Ureter (tissue), 1 donor: ENCODE measurements around the gene CHMP3. TPM values are rescaled to one million over a fixed set of nuclear protein-coding genes. Genes with fewer than 3 reads are reported as not detected.
"Not testable (repeated sequence)": the region's sequence is repeated elsewhere in the genome, so short reads cannot be mapped to it uniquely, and the experiment has no call there.

Experiments used
- DNase-seq: peaks from one replicate; pipeline ENCODE4 v3.0.0-alpha.2; 2020; ENCODE audit warnings: low spot score
- total RNA-seq: library from RNA; stranded (reverse); gene quantifications from one replicate; pipeline ENCODE4 v1.2.4, GENCODE V29; 2023
- donor health status: DM: yes; HTN: yes; CAD: no.

Gene CHMP3
- total RNA-seq = 157 TPM

DNA sequence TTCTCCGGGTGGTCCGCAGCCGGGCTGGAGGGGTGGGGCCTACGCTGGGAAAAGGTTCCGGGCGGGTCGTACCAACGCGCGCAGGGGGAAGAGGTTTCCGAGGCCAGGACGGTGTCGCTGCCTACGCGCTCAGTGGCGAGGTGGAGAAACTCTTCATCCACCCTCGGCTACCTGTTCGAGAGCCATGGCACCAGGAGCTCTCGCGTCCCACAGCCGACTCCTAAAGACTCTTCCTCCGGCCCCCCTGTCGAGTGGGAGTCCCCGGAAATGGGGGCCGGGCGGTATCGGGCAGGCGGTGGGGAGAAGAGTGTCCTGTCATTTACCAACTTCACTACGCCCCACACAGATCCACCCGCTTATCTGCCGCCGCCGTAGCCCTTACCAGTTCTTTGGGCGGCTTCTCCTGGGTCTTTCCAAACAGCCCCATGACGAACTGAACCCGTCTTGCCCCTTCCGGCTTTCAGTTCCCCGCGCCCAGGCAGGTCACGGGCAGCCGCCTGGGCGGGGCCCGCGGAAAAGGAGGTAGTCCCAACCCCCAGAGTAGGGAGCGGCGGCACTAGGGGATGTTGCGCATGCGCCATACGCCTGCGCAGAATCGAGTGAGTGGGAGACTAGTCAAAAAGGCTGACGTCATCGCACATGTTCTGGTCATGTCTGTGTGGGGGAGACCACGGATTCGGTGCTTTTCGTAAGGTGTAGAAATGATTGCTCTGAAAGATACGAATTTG lies at the start of gene CHMP3:
CHMP3 (minus strand) TSS at position 522 of the 728 bp plus-strand sequence; CDS start at position 427, 95 bp downstream.
- DNase-seq = peak; percentile 97

DNA sequence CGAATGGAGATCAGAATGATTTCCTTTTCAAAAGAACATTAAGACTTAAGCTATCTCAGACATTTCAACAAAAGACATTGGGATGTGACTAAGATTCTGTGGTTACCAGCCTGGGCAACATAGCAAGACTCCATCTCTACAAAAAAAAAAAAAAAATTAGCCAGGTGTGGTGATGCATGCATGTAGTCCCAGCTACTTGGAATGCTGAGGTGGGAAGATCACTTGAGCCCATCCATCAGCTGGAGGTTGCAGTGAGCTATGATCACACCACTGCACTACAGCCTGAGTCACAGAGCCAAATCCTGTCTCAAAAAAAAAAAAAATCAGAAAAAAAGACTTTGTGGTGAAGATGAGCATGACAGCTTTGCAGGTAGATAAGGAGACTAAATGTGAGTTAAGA lies 47.6 kb upstream of the CHMP3 start:
- no peak for DNase-seq

DNA sequence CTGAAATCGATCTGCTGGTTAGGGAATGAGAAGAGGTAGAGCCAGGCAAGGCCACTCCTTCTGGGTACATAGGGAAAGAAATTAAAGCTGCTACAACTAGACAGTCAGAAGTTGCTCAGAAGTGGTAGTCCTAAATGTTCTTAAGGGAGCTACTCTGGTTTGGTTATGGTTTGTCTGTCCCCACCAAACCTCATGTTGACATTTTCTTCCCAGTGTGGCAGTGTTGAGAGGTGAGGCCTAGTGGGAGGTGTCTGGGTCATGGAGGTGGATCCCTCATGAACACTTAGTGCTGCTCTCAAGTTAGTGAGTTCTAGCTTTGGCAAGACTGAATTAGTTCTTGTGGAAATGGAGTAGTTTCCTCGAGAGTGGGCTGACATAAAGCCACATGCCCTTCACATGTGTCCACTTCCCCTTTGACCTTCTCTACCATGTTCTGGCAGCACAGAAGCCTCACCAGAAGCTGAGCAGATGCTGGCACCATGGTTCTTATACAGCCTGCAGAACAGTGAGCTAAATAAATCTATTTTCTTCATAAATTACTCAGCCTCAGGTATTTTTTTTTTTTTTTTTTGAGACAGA lies 45.7 kb upstream of the CHMP3 start:
- DNase-seq = no peak

DNA sequence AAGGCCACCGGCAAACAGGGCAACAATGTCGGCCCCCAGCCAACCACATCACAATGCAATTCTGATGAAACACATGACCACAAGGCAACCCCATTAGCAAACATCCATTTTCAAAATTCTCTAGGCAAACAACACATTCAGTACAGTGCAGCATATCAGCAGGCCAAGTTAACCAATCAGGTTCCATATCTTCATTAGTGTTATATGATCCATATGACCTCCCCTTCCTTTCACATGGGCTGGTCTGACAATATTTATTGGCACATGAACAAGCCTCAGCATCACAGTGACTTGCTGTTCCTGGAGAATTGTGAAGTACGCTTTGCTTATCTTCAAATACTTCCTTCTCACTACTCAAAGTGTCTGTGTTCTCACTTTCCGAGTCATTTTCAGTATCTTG lies 40.7 kb upstream of the CHMP3 start:
- DNase-seq = no peak

DNA sequence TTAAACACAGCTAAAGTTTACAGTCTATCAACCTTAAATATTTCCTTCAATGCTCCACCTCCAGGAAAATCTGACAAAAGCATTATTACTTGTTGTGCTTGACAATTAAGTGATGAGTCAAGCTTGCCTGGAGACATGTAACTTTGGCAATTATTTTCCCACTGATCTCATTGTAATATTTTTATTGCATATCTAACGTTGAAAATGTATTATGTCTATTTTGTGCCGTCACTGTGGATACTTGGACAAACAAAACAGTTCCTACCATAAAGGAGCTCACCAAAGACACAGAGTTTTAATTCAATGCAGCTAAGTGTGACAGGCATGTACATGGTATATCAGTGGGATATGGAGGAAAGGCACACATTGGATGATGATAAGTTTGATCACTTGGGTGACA lies 35.7 kb upstream of the CHMP3 start:
- no peak for DNase-seq

DNA sequence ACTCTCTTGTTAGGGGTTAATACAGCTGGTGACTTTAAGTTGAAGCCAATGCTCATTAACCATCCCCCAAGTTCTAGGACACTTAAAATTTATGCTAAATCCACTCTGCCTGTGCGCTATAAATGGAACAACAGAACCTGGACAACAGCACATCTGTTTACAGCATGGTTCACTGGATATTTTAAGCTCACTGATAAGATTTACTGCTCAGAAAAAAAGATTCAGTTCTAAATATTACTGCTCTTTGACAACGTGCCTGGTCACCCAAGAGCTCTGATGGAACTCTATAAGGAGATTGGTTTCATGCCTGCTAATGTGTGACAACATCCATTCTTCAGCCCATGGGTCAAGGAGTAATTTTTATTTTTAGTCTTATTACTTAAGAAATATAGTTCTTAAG lies 32.9 kb upstream of the CHMP3 start:
- no peak for DNase-seq

DNA sequence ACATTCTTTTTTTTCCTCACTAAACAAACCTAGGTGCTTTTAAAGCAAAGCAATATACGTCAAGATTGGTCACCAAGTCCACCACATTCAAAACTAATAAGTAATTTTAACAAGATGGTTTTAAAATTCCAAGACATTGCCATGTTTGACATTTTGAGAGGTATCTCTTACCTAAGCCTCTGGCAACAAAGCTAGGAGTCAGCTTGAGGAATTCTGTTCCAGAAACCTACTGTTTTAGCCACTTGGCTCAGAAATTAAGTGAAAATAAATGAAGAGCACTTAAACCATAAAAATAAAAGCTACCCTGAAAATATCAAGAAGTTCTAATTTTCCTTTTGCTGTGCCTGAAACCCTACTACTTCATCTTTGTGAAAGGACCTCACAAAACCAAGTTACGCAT lies 30.0 kb upstream of the CHMP3 start:
- no peak for DNase-seq

DNA sequence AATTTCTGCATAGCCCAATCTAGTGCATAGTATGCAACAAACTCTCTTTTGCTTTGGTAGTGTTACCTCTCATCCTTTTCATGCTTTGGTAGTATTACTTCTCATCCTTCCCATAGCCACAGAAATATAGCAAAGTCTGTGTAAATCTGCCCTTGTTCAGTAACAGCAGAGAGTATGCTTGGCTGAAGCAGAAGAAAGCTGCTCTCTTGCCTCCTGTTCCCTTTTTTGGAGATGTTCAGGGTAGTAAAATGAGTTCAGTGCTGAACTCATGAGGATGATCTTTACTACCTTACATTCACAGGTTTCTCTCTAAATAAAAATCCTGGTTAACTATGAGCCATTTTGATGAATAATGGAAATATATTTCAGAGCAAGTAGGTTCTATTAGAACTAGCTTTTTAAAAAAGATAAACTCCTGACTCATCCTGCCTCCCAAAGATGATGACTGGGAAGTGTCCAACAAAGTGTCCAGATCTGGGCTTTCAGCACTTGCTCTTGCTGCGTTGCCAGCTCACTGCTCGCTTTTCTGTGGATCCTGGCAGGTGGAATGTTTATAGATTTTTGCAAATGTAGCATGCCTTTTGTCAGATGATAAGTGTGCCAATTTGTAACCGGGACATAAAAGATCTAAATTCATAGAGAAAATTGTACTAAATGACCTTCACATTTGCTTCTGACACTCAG lies 29.4 kb upstream of the CHMP3 start:
- peak; percentile 47 for DNase-seq

DNA sequence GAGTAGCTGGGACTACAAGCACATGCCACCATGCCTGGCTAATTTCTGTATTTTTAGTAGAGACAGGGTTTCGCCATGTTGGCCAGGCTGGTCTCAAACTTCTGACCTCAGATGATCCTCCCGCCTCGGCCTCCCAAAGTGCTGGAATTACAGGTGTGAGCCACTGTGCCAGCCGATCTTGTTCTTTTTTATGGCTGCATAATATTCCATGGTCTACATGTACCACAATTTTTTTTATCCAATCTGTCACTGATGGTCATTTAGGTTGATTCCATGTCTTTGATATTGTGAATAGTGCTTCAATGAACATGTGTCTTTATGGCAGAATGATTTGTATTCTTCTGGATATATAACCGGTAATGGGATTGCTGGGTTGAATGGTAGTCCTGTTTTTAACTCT lies 26.5 kb upstream of the CHMP3 start:
- not testable (repeated sequence) for DNase-seq

DNA sequence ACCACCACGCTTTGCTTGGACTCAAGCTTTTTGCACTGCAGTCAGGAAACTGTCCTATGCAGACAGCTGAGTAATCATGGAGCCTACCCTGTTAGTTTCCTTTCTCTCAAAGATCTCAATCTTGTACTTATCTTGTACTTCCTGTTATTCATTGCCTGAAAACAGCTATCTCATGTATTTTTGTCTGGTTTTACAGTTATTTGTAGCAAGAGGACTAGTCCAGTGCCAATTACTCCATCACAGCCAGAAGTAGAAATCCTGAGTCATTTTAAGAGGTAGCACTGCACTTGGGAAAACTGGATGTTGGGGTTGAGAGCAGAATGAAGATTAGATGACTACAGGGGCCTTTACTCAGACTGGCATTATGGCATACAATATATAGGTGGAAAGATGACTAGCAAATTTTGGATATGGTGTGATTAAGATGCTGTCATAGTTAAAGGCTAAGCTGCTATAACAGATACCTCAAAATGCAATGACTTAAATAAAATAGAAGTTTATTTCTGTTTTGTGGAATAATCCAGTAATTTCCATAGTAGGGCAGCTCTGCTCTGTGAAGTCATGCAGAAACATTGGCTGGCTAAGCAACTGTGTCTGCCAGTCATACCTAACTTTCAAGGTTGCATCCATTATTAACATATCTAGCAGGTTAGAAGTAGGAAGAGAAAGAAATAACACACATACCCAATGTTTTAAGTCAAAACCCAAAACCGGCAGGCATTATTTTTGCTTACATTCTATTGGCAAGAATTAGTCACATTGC lies 21.1 kb upstream of the CHMP3 start:
- DNase-seq = no peak

DNA sequence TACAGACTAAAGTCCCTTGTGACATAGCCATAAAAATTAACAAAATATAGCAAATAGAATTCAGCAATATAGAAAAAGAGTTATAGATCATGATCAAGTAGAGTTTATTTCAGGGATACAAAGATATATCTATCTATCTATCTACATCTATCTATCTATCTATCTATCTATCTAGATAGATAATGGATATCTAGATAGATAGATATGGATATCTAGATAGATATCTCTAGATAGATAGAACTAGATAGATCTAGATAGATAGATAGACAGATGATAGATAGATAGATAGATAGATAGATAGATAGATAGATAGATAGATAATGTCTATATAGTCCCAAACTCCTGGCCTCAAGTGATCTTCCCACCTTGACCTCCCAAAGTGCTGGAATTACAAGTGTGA lies 17.3 kb upstream of the CHMP3 start:
- DNase-seq = no peak

DNA sequence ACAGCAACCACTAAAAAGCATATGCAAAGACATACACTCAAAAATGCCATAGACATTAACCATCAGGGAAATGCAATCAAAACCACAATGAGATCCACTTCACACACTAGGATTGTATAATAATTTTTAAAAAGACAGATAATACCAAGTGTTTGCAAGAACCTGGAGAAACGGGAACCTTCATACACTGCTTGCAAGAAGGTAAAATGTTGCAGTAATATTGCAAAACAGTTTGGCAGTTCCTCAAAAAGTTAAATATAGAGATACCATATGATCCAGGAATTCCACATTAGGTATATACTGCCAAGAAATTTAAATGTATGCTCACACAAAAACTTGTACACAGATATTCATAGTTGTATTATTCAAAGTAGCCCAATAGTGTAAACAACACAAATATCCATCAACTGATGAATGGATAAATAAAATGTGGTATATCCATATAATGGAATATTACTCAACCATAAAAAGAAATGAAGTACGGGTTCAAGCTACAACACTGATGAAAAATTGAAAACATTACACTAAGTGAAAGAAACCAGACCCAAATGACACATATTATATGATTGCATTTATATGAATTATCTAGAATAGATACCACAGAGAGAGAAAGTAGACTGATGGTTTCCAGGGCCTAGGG lies 14.7 kb upstream of the CHMP3 start:
- no peak for DNase-seq

DNA sequence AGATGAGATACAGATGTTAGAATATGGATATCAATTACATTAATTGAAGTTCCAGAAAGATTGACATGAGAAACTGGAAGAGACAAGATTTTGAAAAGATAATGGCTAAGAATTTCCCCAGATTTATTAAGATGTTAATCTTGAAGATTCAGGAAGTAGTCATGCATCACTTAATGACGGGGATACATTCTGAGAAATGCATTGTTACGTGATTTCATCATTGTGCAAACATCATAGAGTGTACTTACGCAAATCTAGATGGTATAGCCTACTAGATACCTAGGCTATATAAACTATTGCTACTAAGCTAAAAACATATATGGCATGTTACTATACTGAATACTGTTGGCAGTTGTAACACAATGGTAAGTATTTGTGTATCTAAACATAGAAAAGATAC lies 6.8 kb upstream of the CHMP3 start:
- DNase-seq = no peak

DNA sequence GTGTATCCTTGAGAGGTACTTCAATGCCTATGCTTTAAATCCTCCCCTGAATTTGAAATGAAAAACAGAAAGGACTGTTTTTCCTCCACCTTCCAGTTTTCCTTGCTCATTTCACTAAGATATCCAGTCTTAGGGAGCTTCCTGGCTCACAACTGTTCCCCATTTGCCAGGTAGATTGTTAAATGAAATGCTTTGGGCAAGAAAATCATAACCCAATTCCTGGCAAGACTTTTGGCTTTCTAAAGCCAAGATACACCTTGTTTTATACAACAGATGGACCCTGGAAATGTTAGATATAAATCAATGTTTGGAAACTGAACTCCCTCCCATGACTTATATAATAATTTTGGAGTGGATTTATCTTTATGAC lies 3.6 kb upstream of the CHMP3 start:
- DNase-seq = no peak

DNA sequence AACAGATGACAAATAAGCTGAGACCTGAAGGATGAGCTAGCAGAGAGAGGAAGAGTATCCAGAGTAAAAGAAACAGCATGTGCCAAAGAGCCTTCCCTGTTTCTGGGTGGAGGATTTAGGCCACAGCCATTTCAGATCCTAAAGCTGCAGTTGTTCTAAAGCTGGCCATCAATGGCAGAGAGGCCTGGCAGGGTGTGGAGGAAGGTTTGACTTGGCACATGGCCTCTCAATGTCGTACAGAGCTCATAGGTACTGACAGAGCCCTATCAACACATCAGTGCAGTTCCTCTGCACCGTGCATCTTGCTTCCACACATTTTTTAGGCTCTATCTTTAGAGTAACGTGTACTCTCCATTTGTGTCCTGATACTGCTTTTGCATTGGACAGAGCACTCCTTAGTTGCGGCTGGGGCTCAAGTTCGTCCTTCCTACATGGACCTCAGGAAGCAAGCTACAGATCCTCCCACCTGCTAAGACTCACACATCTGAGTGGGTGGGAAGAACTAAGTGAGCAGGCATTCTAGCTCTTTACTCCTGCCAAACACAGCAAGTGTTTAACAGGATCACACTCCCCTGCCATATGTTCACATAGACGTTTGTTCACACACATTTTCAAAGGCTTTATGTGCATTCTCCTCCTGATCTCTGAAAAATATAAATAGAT lies 3.0 kb upstream of the CHMP3 start:
- no peak for DNase-seq

DNA sequence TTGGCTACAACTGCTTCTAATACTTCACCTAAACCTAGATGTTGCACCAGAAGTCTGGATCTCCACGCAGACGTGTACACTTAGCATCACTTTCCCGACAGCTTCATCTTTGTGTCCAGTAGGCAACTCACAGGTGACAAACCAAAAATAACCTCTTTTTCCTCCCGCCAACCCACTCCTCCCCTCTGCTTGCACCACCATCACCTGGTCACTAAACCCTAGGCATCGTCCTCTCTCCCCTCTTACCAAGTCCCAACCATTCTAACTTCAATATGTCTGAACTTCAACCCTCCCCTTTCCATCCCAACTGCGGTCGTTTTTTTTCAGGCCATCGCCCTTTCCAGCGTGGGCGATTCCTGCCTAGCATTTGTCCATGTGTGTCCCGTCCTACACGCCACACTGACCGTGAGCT lies 413 bp upstream of the CHMP3 start:
- no peak for DNase-seq

DNA sequence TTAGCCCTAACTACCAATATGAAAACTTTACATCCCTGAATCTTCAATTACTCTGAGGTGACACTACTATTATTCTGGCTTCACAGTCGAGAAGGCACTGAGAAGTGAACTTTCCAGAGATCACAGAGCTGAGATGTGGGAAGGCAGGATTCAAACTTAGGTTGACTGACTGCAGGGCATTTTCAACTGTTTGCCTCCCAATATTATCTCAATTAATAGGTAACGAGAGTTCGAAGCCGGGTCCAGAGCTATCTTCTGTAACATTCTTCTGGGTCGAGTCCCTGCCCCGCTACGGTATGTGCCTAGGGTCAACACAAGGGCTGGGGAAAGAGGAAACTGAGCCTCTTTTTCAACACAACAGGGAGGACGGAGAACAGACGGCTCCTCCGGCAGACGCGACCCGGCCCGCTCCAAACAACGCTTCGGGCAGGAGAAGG lies 740 bp downstream of the CHMP3 start:
- DNase-seq = no peak

DNA sequence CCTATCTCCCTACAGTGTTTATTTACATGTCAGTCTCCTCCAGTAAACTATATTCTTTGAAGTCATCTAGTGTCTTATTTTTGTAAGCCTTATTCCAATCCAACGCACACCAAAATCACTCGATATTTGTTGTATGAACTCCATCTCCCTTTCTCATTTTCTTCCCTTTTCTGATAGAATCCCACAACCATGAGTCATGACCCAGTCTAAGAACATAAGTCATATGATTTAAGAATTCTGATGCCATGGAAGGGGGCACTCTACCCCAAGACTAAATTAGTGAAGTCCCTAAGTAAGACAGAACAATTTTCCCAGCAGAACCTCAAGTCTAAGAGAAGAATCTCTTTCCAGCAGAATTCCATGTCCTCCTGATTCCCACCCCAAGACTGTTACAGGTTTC lies 5.4 kb downstream of the CHMP3 start:
- no peak for DNase-seq

DNA sequence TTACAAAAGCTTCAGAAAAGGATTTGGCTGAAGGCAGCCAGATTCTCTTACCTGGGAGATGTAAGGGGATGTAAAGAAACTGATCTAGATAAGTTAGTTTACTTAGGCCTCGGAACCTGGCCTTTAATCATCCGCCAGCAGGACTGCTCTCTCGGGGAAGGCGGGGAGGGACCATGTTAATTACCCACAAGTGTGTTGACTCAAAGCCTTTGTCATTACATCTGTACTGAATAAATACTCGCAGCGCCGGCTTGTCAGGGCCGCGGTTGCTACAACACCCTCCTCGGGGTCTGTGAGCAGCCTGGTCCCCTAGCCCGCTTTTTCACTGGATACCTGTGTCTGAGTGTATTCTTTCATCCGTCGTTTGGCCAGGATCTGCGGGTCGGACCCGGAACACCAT lies 6.7 kb downstream of the CHMP3 start:
- DNase-seq = no peak

DNA sequence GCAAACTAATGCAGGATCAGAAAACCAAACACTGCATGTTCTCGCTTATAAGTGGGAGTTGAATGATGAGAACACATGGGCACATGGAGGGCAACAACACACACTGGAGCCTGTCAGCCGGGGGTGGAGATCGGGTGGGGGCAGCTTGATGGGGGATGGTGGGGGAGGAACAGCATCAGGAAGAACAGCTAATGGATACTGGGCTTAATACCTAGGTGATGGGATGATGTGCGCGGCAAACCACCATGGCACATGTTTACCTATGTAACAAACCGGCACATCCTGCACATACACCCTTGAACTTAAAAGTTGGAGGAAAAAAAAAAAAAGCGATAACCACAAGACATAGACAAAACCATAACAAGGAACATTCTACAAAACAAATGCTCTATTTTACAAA lies 10.4 kb downstream of the CHMP3 start:
- DNase-seq = no peak

DNA sequence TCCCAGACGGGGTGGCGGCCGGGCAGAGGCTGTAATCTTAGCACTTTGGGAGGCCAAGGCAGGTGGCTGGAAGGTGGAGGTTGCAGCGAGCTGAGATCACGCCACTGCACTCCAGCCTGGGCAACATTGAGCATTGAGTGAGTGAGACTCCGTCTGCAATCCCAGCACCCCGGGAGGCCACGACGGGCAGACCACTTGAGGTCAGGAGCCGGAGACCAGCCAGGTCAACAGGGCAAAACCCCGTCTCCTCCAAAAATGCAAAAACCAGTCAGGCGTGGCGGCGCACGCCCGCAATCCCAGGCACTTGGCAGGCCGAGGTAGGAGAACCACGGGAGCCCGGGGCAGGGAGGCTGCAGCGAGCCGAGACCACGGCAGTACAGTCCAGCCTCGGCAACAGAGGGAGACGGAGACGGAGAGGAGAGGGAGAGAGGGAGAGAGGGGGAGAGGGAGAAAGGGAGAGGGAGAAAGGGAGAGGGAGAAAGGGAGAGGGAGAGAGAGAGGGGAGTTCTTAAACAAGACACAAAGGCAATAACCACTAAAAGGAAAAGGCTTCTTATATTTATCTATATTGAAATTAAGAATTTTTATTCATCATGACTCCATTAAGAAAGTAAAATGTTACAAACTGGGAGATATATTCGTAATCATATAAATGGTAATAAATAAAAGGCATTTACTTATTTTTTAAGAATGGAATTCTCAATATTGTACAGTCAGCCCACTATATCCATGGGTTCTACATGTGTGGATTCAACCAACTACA lies 13.1 kb downstream of the CHMP3 start:
- not testable (repeated sequence) for DNase-seq
